HCT116 (cell line): ENCODE results near the gene BMP2K. TPM values are rescaled to one million over a fixed set of nuclear protein-coding genes. Genes with fewer than 3 reads are reported as not detected.

ENCODE experiments used
- ATAC-seq: fragments of 200-7000 bp; cut with Tn5 transposase; 2 replicates; pipeline ENCODE4 v1.9.1; 2020; ENCODE audit warnings: mild to moderate bottlenecking, moderate library complexity
- BruUV-seq: library from RNA; stranded (reverse); fragments of 400-500 nt; replicated peaks from 2 replicates; lab custom pipeline; 2021; lab: Mats Ljungman, UMichigan
- CTCF ChIA-PET: fragments of 300-600 bp; sonication (Branson Sonifier 250); formaldehyde crosslinking; loops from one replicate; lab custom pipeline; 2021; ENCODE audit warnings: antibody characterized with exemption; lab: Charles Lee
- POLR2A ChIA-PET: fragments of 300-600, 350-600 bp; sonication (Branson Sonifier 250); formaldehyde crosslinking; loops from one replicate; lab custom pipeline; 2021; ENCODE audit warnings: antibody characterized with exemption; lab: Charles Lee
- RAD21 ChIA-PET, 2 experiments: fragments of 300-600 bp; sonication (Branson Sonifier 250); formaldehyde crosslinking; loops; one replicate each; lab custom pipeline; 2023; ENCODE audit warnings: low total read pairs in 2 of 2; ENCODE audit not compliant: uncharacterized antibody in 2 of 2, unreplicated experiment in 2 of 2, low non-redundant PET in 1 of 2; lab: Charles Lee
- DNase-seq: peaks from one replicate; pipeline ENCODE4 v3.0.0-alpha.2; 2010; ENCODE audit warnings: low read depth, low spot score
- H2AFZ ChIP-seq: fragments of 200-600 bp; shearing (Covaris generic), sonication (generic); 2 replicates; pipeline ENCODE4 v1.6.1; 2017; ENCODE audit warnings: low read depth, mixed run types, mixed read lengths, antibody characterized with exemption, low read length; ENCODE audit not compliant: poor library complexity, severe bottlenecking
- H3K27ac ChIP-seq: 2 replicates; pipeline ENCODE4 v1.5.1; 2012; ENCODE audit warnings: low read depth, low read length
- H3K27me3 ChIP-seq: fragments of 200-600 bp; sonication (generic); 2 replicates; pipeline ENCODE4 v1.6.1; 2016; ENCODE audit warnings: mixed run types, low read length, mixed read lengths; ENCODE audit not compliant: insufficient read depth
- H3K36me3 ChIP-seq, 2 experiments: fragments of 200-500 bp in 1 of 2; fragments of 200-600 bp in 1 of 2; sonication (Bioruptor generic) in 1 of 2; sonication (generic) in 1 of 2; 2 replicates each; pipeline versions ENCODE4 v1.5.1 to v1.6.1; 2014 to 2016; ENCODE audit warnings: low read length in 2 of 2, inconsistent platforms in 1 of 2, mixed read lengths in 1 of 2, mixed run types in 1 of 2; ENCODE audit not compliant: insufficient read depth in 2 of 2, control insufficient read depth in 1 of 2
- H3K4me1 ChIP-seq, 2 experiments: fragments of 200-600 bp in 1 of 2; sonication (generic) in 1 of 2; 2 replicates each; pipeline versions ENCODE4 v1.5.1 to v1.6.1; 2012 to 2017; ENCODE audit warnings: low read length in 2 of 2, inconsistent platforms in 1 of 2, mild to moderate bottlenecking in 1 of 2, mixed read lengths in 1 of 2, mixed run types in 1 of 2, moderate library complexity in 1 of 2; ENCODE audit not compliant: insufficient read depth in 2 of 2, control insufficient read depth in 1 of 2
- H3K4me2 ChIP-seq: fragments of 200-600 bp; sonication (generic); 2 replicates; pipeline ENCODE4 v1.6.1; 2017; ENCODE audit warnings: mixed run types, low read length, mixed read lengths
- H3K4me3 ChIP-seq, 2 experiments: fragments of 200-600 bp in 1 of 2; sonication (generic) in 1 of 2; replicated peaks in 1 of 2; 2 replicates each; pipeline ENCODE4 v1.5.1; 2011 to 2016; ENCODE audit warnings: low read length in 2 of 2, control low read depth in 1 of 2, low read depth in 1 of 2, mild to moderate bottlenecking in 1 of 2, mixed read lengths in 1 of 2, mixed run types in 1 of 2
- H3K79me2 ChIP-seq: fragments of 200-600 bp; sonication (generic); 2 replicates; pipeline ENCODE4 v1.6.1; 2017; ENCODE audit warnings: mild to moderate bottlenecking, mixed run types, low read length, moderate library complexity, mixed read lengths; ENCODE audit not compliant: insufficient read depth
- H3K9ac ChIP-seq: fragments of 200-600 bp; sonication (generic); 2 replicates; pipeline ENCODE4 v1.6.1; 2016; ENCODE audit warnings: low read length, mixed read lengths
- H3K9me2 ChIP-seq: fragments of 200-600 bp; sonication (generic), shearing (Covaris generic); 2 replicates; pipeline ENCODE4 v1.6.1; 2017; ENCODE audit warnings: mixed run types, mild to moderate bottlenecking, moderate library complexity; ENCODE audit not compliant: insufficient read depth
- H3K9me3 ChIP-seq, 2 experiments: fragments of 200-500 bp in 1 of 2; fragments of 200-600 bp in 1 of 2; sonication (Bioruptor generic) in 1 of 2; sonication (generic) in 1 of 2; 2 replicates each; pipeline ENCODE4 v1.6.1; 2014 to 2017; ENCODE audit warnings: low read length in 2 of 2, mixed read lengths in 2 of 2, inconsistent platforms in 1 of 2, low read depth in 1 of 2, mild to moderate bottlenecking in 1 of 2, mixed run types in 1 of 2, moderate library complexity in 1 of 2; ENCODE audit not compliant: control insufficient read depth in 1 of 2, insufficient read depth in 1 of 2
- H4K20me1 ChIP-seq: fragments of 200-600 bp; sonication (generic), shearing (Covaris generic); 2 replicates; pipeline ENCODE4 v1.6.1; 2017; ENCODE audit warnings: mixed run types, mild to moderate bottlenecking, moderate library complexity; ENCODE audit not compliant: insufficient read depth
- EZH2 ChIP-seq: fragments of 200-600 bp; sonication (generic); IDR thresholded peaks from 2 replicates; pipeline ENCODE4 v1.6.1; 2017; ENCODE audit warnings: antibody characterized with exemption, mixed run types
- FOSL1 ChIP-seq: IDR thresholded peaks from 2 replicates; pipeline ENCODE4 v1.6.1; 2012; ENCODE audit warnings: low read depth
- SRF ChIP-seq: IDR thresholded peaks from 2 replicates; pipeline ENCODE4 v1.6.1; 2012; ENCODE audit warnings: low read depth
- TCF7L2 ChIP-seq: IDR thresholded peaks from 2 replicates; pipeline ENCODE4 v1.7.0; 2011; ENCODE audit warnings: borderline replicate concordance, inconsistent platforms; ENCODE audit not compliant: insufficient read depth, insufficient read length; ENCODE audit errors: extremely low read depth
- YY1 ChIP-seq: IDR thresholded peaks from 2 replicates; pipeline ENCODE4 v1.6.1; 2011; ENCODE audit warnings: low read length, low read depth, moderate library complexity, mild to moderate bottlenecking; ENCODE audit not compliant: insufficient replicate concordance; ENCODE audit errors: extremely low read depth
- ZNF274 ChIP-seq: fragments of 200-500 bp; sonication (Bioruptor generic); IDR thresholded peaks from 2 replicates; pipeline ENCODE4 v1.6.1; 2014; ENCODE audit warnings: mild to moderate bottlenecking, low read depth, low read length, inconsistent platforms
- intact Hi-C: fragments of 100-400 bp; cut with micrococcal nuclease; formaldehyde crosslinking; loops from 2 replicates; pipeline ENCODE4 v1.10.0; 2022
- total RNA-seq: library from RNA; stranded (reverse); gene quantifications from one replicate; pipeline ENCODE4 v1.2.1, GENCODE V29; 2021; ENCODE audit not compliant: unreplicated experiment
- TF ChIP-seq, protein P1 (sequence below): IDR thresholded peaks from 2 replicates; pipeline ENCODE4 v1.6.1; 2012; ENCODE audit warnings: low read depth
- TF ChIP-seq, protein P2 (sequence below): IDR thresholded peaks from 2 replicates; pipeline ENCODE4 v1.6.1; 2011; ENCODE audit warnings: mild to moderate bottlenecking, low read length, moderate library complexity; ENCODE audit not compliant: insufficient replicate concordance; ENCODE audit errors: extremely low read depth

The BMP2K gene
- total RNA-seq, 1 experiment from 2014 or later = 27.7 TPM

DNA sequence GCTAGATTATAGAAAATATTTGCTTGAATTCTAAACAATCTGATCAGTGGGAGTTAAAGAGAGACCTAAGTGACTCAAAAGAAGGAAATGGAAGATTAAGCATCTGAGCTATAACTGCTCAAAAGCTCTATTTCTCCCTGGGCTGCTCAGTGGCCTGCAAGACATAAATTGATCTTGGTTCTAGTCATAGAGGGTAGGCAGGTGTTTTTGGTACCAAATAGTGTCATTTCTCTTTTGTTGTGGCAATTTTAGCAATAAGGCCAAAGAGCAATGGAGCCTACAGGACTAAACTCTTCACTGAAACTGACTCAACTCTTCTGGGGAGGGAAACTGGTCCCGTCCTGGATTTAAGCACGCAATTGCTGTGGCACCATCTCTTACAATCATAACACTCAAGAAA is 33.9 kb upstream of the BMP2K start:
- Histone ChIP-seq H3K9me3 (no peaks in the 10 kb centered on the region), H3K27ac (no peak overlapping the region), H3K4me1 (no peaks in the 10 kb centered on the region), H4K20me1 (no peaks in the 10 kb centered on the region), H2AFZ (peak overlapping the region; percentile 13), H3K9me2 (no peaks in the 10 kb centered on the region), H3K9ac (no peak overlapping the region), H3K27me3 (no peaks in the 10 kb centered on the region), H3K79me2 (no peaks in the 10 kb centered on the region), H3K36me3 (no peaks in the 10 kb centered on the region), H3K4me3 (no peak overlapping the region), H3K4me2 (no peak overlapping the region)
- intact Hi-C loops = no loop called here
- POLR2A ChIA-PET = no interaction called here
- TF ChIP-seq, protein P1, sequence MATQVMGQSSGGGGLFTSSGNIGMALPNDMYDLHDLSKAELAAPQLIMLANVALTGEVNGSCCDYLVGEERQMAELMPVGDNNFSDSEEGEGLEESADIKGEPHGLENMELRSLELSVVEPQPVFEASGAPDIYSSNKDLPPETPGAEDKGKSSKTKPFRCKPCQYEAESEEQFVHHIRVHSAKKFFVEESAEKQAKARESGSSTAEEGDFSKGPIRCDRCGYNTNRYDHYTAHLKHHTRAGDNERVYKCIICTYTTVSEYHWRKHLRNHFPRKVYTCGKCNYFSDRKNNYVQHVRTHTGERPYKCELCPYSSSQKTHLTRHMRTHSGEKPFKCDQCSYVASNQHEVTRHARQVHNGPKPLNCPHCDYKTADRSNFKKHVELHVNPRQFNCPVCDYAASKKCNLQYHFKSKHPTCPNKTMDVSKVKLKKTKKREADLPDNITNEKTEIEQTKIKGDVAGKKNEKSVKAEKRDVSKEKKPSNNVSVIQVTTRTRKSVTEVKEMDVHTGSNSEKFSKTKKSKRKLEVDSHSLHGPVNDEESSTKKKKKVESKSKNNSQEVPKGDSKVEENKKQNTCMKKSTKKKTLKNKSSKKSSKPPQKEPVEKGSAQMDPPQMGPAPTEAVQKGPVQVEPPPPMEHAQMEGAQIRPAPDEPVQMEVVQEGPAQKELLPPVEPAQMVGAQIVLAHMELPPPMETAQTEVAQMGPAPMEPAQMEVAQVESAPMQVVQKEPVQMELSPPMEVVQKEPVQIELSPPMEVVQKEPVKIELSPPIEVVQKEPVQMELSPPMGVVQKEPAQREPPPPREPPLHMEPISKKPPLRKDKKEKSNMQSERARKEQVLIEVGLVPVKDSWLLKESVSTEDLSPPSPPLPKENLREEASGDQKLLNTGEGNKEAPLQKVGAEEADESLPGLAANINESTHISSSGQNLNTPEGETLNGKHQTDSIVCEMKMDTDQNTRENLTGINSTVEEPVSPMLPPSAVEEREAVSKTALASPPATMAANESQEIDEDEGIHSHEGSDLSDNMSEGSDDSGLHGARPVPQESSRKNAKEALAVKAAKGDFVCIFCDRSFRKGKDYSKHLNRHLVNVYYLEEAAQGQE = no peak
- TF ChIP-seq FOSL1 (no peak), ZNF274 (no peak), TCF7L2 (no peak), EZH2 (no peak), SRF (no peak), YY1 (no peak)
- TF ChIP-seq, protein P2, sequence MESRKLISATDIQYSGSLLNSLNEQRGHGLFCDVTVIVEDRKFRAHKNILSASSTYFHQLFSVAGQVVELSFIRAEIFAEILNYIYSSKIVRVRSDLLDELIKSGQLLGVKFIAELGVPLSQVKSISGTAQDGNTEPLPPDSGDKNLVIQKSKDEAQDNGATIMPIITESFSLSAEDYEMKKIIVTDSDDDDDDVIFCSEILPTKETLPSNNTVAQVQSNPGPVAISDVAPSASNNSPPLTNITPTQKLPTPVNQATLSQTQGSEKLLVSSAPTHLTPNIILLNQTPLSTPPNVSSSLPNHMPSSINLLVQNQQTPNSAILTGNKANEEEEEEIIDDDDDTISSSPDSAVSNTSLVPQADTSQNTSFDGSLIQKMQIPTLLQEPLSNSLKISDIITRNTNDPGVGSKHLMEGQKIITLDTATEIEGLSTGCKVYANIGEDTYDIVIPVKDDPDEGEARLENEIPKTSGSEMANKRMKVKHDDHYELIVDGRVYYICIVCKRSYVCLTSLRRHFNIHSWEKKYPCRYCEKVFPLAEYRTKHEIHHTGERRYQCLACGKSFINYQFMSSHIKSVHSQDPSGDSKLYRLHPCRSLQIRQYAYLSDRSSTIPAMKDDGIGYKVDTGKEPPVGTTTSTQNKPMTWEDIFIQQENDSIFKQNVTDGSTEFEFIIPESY = no peak
- RAD21 ChIA-PET = no interaction called here
- no TSS peak for BruUV-seq
- ATAC-seq (no peak), DNase-seq (no peak)
- CTCF ChIA-PET = no interaction called here
